CD14-positive monocyte (primary cell): ENCODE results near the gene AFG3L2. TPM values are rescaled to one million over a fixed set of nuclear protein-coding genes. Genes with fewer than 3 reads are reported as not detected.

Source experiments
- DNase-seq, 3 donors: peaks; one replicate each; pipeline ENCODE4 v3.0.0-alpha.2; 2011 to 2022
- H2AFZ ChIP-seq: 2 replicates; pipeline ENCODE4 v1.6.0; 2012; ENCODE audit warnings: mild to moderate bottlenecking, low read depth, low read length, inconsistent platforms; ENCODE audit not compliant: insufficient read depth, poor library complexity, severe bottlenecking
- H3K27ac ChIP-seq, 2 donors: 1 replicate in 1 of 2; 2 replicates in 1 of 2; pipeline ENCODE4 v1.5.1; 2012 to 2013; ENCODE audit warnings: low read length in 2 of 2, control low read depth in 1 of 2, inconsistent platforms in 1 of 2, low read depth in 1 of 2, mild to moderate bottlenecking in 1 of 2
- H3K27me3 ChIP-seq, 2 donors: one replicate each; pipeline versions ENCODE4 v1.6.0 to v1.6.1; 2011 to 2013; ENCODE audit warnings: low read length in 2 of 2; ENCODE audit not compliant: control insufficient read depth in 2 of 2, insufficient read depth in 2 of 2
- H3K36me3 ChIP-seq, 2 donors: replicated peaks in 1 of 2; 1 replicate in 1 of 2; 2 replicates in 1 of 2; pipeline versions ENCODE4 v1.5.1 to v1.6.1; 2012 to 2013; ENCODE audit warnings: low read length in 2 of 2, control low read depth in 1 of 2, inconsistent platforms in 1 of 2, mild to moderate bottlenecking in 1 of 2; ENCODE audit not compliant: insufficient read depth in 2 of 2, control insufficient read depth in 1 of 2
- H3K4me1 ChIP-seq, 2 donors: 1 replicate in 1 of 2; 2 replicates in 1 of 2; pipeline versions ENCODE4 v1.5.1 to v1.6.1; 2012 to 2013; ENCODE audit warnings: low read length in 2 of 2, control low read depth in 1 of 2, inconsistent platforms in 1 of 2, mild to moderate bottlenecking in 1 of 2, moderate library complexity in 1 of 2; ENCODE audit not compliant: insufficient read depth in 2 of 2, control insufficient read depth in 1 of 2
- H3K4me2 ChIP-seq: replicated peaks from 2 replicates; pipeline ENCODE3; 2012; ENCODE audit warnings: low read length, moderate library complexity, mild to moderate bottlenecking; ENCODE audit not compliant: poor library complexity, severe bottlenecking; ENCODE audit errors: extremely low read depth
- H3K4me3 ChIP-seq, 3 experiments: fragments of 200-600 bp in 1 of 3; sonication (generic) in 1 of 3; replicated peaks in 1 of 3; 1 replicate in 2 of 3; 2 replicates in 1 of 3; pipeline ENCODE4 v1.5.1; 2011 to 2013; ENCODE audit warnings: low read length in 3 of 3, mild to moderate bottlenecking in 3 of 3, control low read depth in 2 of 3, low read depth in 2 of 3, inconsistent platforms in 1 of 3, moderate library complexity in 1 of 3
- H3K79me2 ChIP-seq: 2 replicates; pipeline ENCODE4 v1.6.0; 2012; ENCODE audit warnings: mild to moderate bottlenecking, control low read depth, inconsistent platforms, low read length, moderate library complexity; ENCODE audit not compliant: insufficient read depth
- H3K9ac ChIP-seq: 2 replicates; pipeline ENCODE4 v1.6.0; 2017; ENCODE audit warnings: low read length, mild to moderate bottlenecking; ENCODE audit not compliant: insufficient read depth, poor library complexity, severe bottlenecking
- H3K9me3 ChIP-seq, 2 donors: replicated peaks in 1 of 2; 1 replicate in 1 of 2; 2 replicates in 1 of 2; pipeline versions ENCODE4 v1.5.1 to v1.6.1; 2012 to 2013; ENCODE audit warnings: low read length in 2 of 2, control low read depth in 1 of 2; ENCODE audit not compliant: control insufficient read depth in 1 of 2, insufficient read depth in 1 of 2
- H4K20me1 ChIP-seq: 2 replicates; pipeline ENCODE4 v1.6.0; 2012; ENCODE audit warnings: mild to moderate bottlenecking, low read length, control low read depth, moderate library complexity; ENCODE audit not compliant: insufficient read depth
- H3K27ac Mint-ChIP-seq, 7 donors: one replicate each; pipeline ENCODE4 v1.8.0; 2020; ENCODE audit warnings: mild to moderate bottlenecking in 7 of 7, mixed read lengths in 7 of 7, moderate library complexity in 6 of 7, inconsistent platforms in 2 of 7
- H3K27me3 Mint-ChIP-seq, 3 donors: one replicate each; pipeline ENCODE4 v1.8.0; 2021 to 2022; ENCODE audit warnings: low read depth in 3 of 3, mild to moderate bottlenecking in 3 of 3, mixed read lengths in 3 of 3, moderate library complexity in 3 of 3, inconsistent platforms in 1 of 3
- H3K36me3 Mint-ChIP-seq, 2 donors: one replicate each; pipeline ENCODE4 v1.8.0; 2020; ENCODE audit warnings: mixed read lengths in 2 of 2, inconsistent platforms in 1 of 2, mild to moderate bottlenecking in 1 of 2
- H3K4me1 Mint-ChIP-seq: one replicate; pipeline ENCODE4 v1.8.0; 2020; ENCODE audit warnings: mild to moderate bottlenecking, mixed read lengths
- H3K4me3 Mint-ChIP-seq, 2 donors: one replicate each; pipeline ENCODE4 v1.8.0; 2020; ENCODE audit warnings: mild to moderate bottlenecking in 2 of 2, mixed read lengths in 2 of 2, moderate library complexity in 1 of 2
- H3K9me3 Mint-ChIP-seq, 7 donors: one replicate each; pipeline ENCODE4 v1.8.0; 2020 to 2022; ENCODE audit warnings: mixed read lengths in 7 of 7, mild to moderate bottlenecking in 6 of 7, moderate library complexity in 6 of 7, inconsistent platforms in 2 of 7
- CTCF ChIP-seq: fragments of 200-600 bp; IDR thresholded peaks from one replicate; pipeline ENCODE4 v1.8.0; 2022; ENCODE audit warnings: antibody characterized with exemption, mild to moderate bottlenecking
- WGBS: methylation state at CpG from one replicate; pipeline ENCODE4 v1.1.5; 2013; ENCODE audit warnings: missing lambda C conversion rate; ENCODE audit not compliant: insufficient coverage; 5-methylcytosine and 5-hydroxymethylcytosine counted together
- intact Hi-C, 2 donors: fragments of 100-400 bp; cut with micrococcal nuclease; formaldehyde crosslinking; loops; one replicate each; pipeline versions ENCODE4 v1.15.0 to v1.15.1; 2023
- polyA plus RNA-seq, 3 donors: library from polyadenylated mRNA; depleted of rRNA in 1 of 3; unstranded in 2 of 3; stranded (reverse) in 1 of 3; fragments of 300-500 nt in 2 of 3; fragments of >200 nt in 1 of 3; fragmentation: Illumina TruSeq in 2 of 3; gene quantifications; 1 replicate in 2 of 3; 2 replicates in 1 of 3; pipeline ENCODE4 v1.2.3, GENCODE V29; 2012 to 2021

Gene AFG3L2
- polyA plus RNA-seq, 3 donors, result 13.9 to 15.5 (median 13.9) TPM

- intact Hi-C loops, result no loop called here
- no peak for TF ChIP-seq CTCF
- H3K36me3 ChIP-seq, result no peaks in the 10 kb centered on the region
- no peaks in the 10 kb centered on the region for H4K20me1 ChIP-seq
- no peaks in the 10 kb centered on the region for H3K27me3 ChIP-seq
- no peak overlapping the region for H3K27ac ChIP-seq
- H3K4me3 Mint-ChIP-seq, result no peak overlapping the region
- peaks cover 12% of the 10 kb centered on the region for H3K4me1 Mint-ChIP-seq
- no peaks in the 10 kb centered on the region for H3K9me3 ChIP-seq
- H3K9me3 Mint-ChIP-seq, result peaks cover 0 to 2% (median 0%) of the 10 kb centered on the region in 7 donors
- no peak overlapping the region for H3K9ac ChIP-seq
- no peak overlapping the region for H3K4me2 ChIP-seq
- peaks cover 14 to 16% of the 10 kb centered on the region in 2 donors for H3K4me1 ChIP-seq
- 72% methylated on average over 4 of the region's 5 CpGs for WGBS
- H2AFZ ChIP-seq, result no peak overlapping the region
- no peak overlapping the region for H3K4me3 ChIP-seq
- peaks cover 2 to 3% of the 10 kb centered on the region in 2 donors for H3K36me3 Mint-ChIP-seq
- no peak for DNase-seq
- H3K27me3 Mint-ChIP-seq, result peaks cover 0 to 12% (median 5%) of the 10 kb centered on the region in 3 donors
- no peaks in the 10 kb centered on the region for H3K79me2 ChIP-seq
- no peak overlapping the region for H3K27ac Mint-ChIP-seq
Measured at GRCh38 chr18:12423820-12424219, 46.8 kb upstream of the AFG3L2 start.

- Mint-ChIP-seq H3K4me3 (no peak overlapping the region), H3K9me3 (peaks cover 0 to 2% (median 0%) of the 10 kb centered on the region in 7 donors), H3K4me1 (peaks cover 12% of the 10 kb centered on the region), H3K27me3 (peaks cover 0 to 12% (median 5%) of the 10 kb centered on the region in 3 donors), H3K36me3 (peaks cover 2 to 3% of the 10 kb centered on the region in 2 donors), H3K27ac (no peak overlapping the region)
- Histone ChIP-seq H2AFZ (no peak overlapping the region), H3K79me2 (no peaks in the 10 kb centered on the region), H3K27ac (no peak overlapping the region), H3K4me1 (peaks cover 14 to 16% of the 10 kb centered on the region in 2 donors), H3K9ac (no peak overlapping the region), H3K4me2 (no peak overlapping the region), H3K27me3 (no peaks in the 10 kb centered on the region), H3K36me3 (no peaks in the 10 kb centered on the region), H3K9me3 (no peaks in the 10 kb centered on the region), H3K4me3 (no peak overlapping the region), H4K20me1 (no peaks in the 10 kb centered on the region)
- intact Hi-C loops, result no loop called here
- TF ChIP-seq CTCF, result no peak
- 96% methylated on average over 7 of the region's 10 CpGs for WGBS
- no peak for DNase-seq
Measured at GRCh38 chr18:12423393-12423792, 46.4 kb upstream of the AFG3L2 start.
